CD14-positive monocyte (primary cell): ENCODE data around the gene MVB12B. TPM values are rescaled to one million over a fixed set of nuclear protein-coding genes. Genes with fewer than 3 reads are reported as not detected.

Source experiments
- DNase-seq, 3 donors: peaks; one replicate each; pipeline ENCODE4 v3.0.0-alpha.2; 2011 to 2022
- H2AFZ ChIP-seq: 2 replicates; pipeline ENCODE4 v1.6.0; 2012; ENCODE audit warnings: mild to moderate bottlenecking, low read depth, low read length, inconsistent platforms; ENCODE audit not compliant: insufficient read depth, poor library complexity, severe bottlenecking
- H3K27ac ChIP-seq, 2 donors: 1 replicate in 1 of 2; 2 replicates in 1 of 2; pipeline ENCODE4 v1.5.1; 2012 to 2013; ENCODE audit warnings: low read length in 2 of 2, control low read depth in 1 of 2, inconsistent platforms in 1 of 2, low read depth in 1 of 2, mild to moderate bottlenecking in 1 of 2
- H3K27me3 ChIP-seq, 2 donors: one replicate each; pipeline versions ENCODE4 v1.6.0 to v1.6.1; 2011 to 2013; ENCODE audit warnings: low read length in 2 of 2; ENCODE audit not compliant: control insufficient read depth in 2 of 2, insufficient read depth in 2 of 2
- H3K36me3 ChIP-seq, 2 donors: replicated peaks in 1 of 2; 1 replicate in 1 of 2; 2 replicates in 1 of 2; pipeline versions ENCODE4 v1.5.1 to v1.6.1; 2012 to 2013; ENCODE audit warnings: low read length in 2 of 2, control low read depth in 1 of 2, inconsistent platforms in 1 of 2, mild to moderate bottlenecking in 1 of 2; ENCODE audit not compliant: insufficient read depth in 2 of 2, control insufficient read depth in 1 of 2
- H3K4me1 ChIP-seq, 2 donors: 1 replicate in 1 of 2; 2 replicates in 1 of 2; pipeline versions ENCODE4 v1.5.1 to v1.6.1; 2012 to 2013; ENCODE audit warnings: low read length in 2 of 2, control low read depth in 1 of 2, inconsistent platforms in 1 of 2, mild to moderate bottlenecking in 1 of 2, moderate library complexity in 1 of 2; ENCODE audit not compliant: insufficient read depth in 2 of 2, control insufficient read depth in 1 of 2
- H3K4me2 ChIP-seq: replicated peaks from 2 replicates; pipeline ENCODE3; 2012; ENCODE audit warnings: low read length, moderate library complexity, mild to moderate bottlenecking; ENCODE audit not compliant: poor library complexity, severe bottlenecking; ENCODE audit errors: extremely low read depth
- H3K4me3 ChIP-seq, 3 experiments: fragments of 200-600 bp in 1 of 3; sonication (generic) in 1 of 3; replicated peaks in 1 of 3; 1 replicate in 2 of 3; 2 replicates in 1 of 3; pipeline ENCODE4 v1.5.1; 2011 to 2013; ENCODE audit warnings: low read length in 3 of 3, mild to moderate bottlenecking in 3 of 3, control low read depth in 2 of 3, low read depth in 2 of 3, inconsistent platforms in 1 of 3, moderate library complexity in 1 of 3
- H3K79me2 ChIP-seq: 2 replicates; pipeline ENCODE4 v1.6.0; 2012; ENCODE audit warnings: mild to moderate bottlenecking, control low read depth, inconsistent platforms, low read length, moderate library complexity; ENCODE audit not compliant: insufficient read depth
- H3K9ac ChIP-seq: 2 replicates; pipeline ENCODE4 v1.6.0; 2017; ENCODE audit warnings: low read length, mild to moderate bottlenecking; ENCODE audit not compliant: insufficient read depth, poor library complexity, severe bottlenecking
- H3K9me3 ChIP-seq, 2 donors: replicated peaks in 1 of 2; 1 replicate in 1 of 2; 2 replicates in 1 of 2; pipeline versions ENCODE4 v1.5.1 to v1.6.1; 2012 to 2013; ENCODE audit warnings: low read length in 2 of 2, control low read depth in 1 of 2; ENCODE audit not compliant: control insufficient read depth in 1 of 2, insufficient read depth in 1 of 2
- H4K20me1 ChIP-seq: 2 replicates; pipeline ENCODE4 v1.6.0; 2012; ENCODE audit warnings: mild to moderate bottlenecking, low read length, control low read depth, moderate library complexity; ENCODE audit not compliant: insufficient read depth
- H3K27ac Mint-ChIP-seq, 7 donors: one replicate each; pipeline ENCODE4 v1.8.0; 2020; ENCODE audit warnings: mild to moderate bottlenecking in 7 of 7, mixed read lengths in 7 of 7, moderate library complexity in 6 of 7, inconsistent platforms in 2 of 7
- H3K27me3 Mint-ChIP-seq, 3 donors: one replicate each; pipeline ENCODE4 v1.8.0; 2021 to 2022; ENCODE audit warnings: low read depth in 3 of 3, mild to moderate bottlenecking in 3 of 3, mixed read lengths in 3 of 3, moderate library complexity in 3 of 3, inconsistent platforms in 1 of 3
- H3K36me3 Mint-ChIP-seq, 2 donors: one replicate each; pipeline ENCODE4 v1.8.0; 2020; ENCODE audit warnings: mixed read lengths in 2 of 2, inconsistent platforms in 1 of 2, mild to moderate bottlenecking in 1 of 2
- H3K4me1 Mint-ChIP-seq: one replicate; pipeline ENCODE4 v1.8.0; 2020; ENCODE audit warnings: mild to moderate bottlenecking, mixed read lengths
- H3K4me3 Mint-ChIP-seq, 2 donors: one replicate each; pipeline ENCODE4 v1.8.0; 2020; ENCODE audit warnings: mild to moderate bottlenecking in 2 of 2, mixed read lengths in 2 of 2, moderate library complexity in 1 of 2
- H3K9me3 Mint-ChIP-seq, 7 donors: one replicate each; pipeline ENCODE4 v1.8.0; 2020 to 2022; ENCODE audit warnings: mixed read lengths in 7 of 7, mild to moderate bottlenecking in 6 of 7, moderate library complexity in 6 of 7, inconsistent platforms in 2 of 7
- WGBS: methylation state at CpG from one replicate; pipeline ENCODE4 v1.1.5; 2013; ENCODE audit warnings: missing lambda C conversion rate; ENCODE audit not compliant: insufficient coverage; 5-methylcytosine and 5-hydroxymethylcytosine counted together
- intact Hi-C, 2 donors: fragments of 100-400 bp; cut with micrococcal nuclease; formaldehyde crosslinking; loops; one replicate each; pipeline versions ENCODE4 v1.15.0 to v1.15.1; 2023
- polyA plus RNA-seq, 3 donors: library from polyadenylated mRNA; depleted of rRNA in 1 of 3; unstranded in 2 of 3; stranded (reverse) in 1 of 3; fragments of 300-500 nt in 2 of 3; fragments of >200 nt in 1 of 3; fragmentation: Illumina TruSeq in 2 of 3; gene quantifications; 1 replicate in 2 of 3; 2 replicates in 1 of 3; pipeline ENCODE4 v1.2.3, GENCODE V29; 2012 to 2021
- TF ChIP-seq, protein P1 (sequence below): fragments of 200-600 bp; IDR thresholded peaks from one replicate; pipeline ENCODE4 v1.8.0; 2022; ENCODE audit warnings: antibody characterized with exemption, mild to moderate bottlenecking

Gene MVB12B
- polyA plus RNA-seq, 3 donors: 2.8 to 8.1 (median 3.5) TPM

DNA sequence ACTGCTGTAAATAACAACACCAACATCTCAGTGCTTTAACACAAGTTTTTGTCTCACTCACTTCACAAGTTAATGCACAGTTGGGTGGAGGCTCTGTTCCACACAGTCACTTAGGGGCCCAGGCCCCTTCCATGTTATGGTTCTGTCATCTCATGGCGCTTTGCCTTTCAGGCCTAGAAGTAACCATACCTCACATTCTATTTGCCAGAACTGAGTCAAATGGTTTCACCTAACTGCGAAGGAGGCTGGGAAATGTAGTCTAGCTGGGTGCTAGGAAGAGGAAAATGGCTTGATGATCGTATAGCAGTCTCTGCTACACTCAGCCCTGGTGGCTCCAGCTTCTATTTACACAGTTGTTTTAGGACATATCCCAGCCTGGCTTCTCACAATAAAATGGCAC, 23.1 kb upstream of the MVB12B start:
- Histone ChIP-seq H3K36me3 (no peaks in the 10 kb centered on the region), H3K9ac (no peak overlapping the region), H3K4me1 (no peaks in the 10 kb centered on the region), H4K20me1 (no peaks in the 10 kb centered on the region), H3K9me3 (no peaks in the 10 kb centered on the region), H3K4me2 (no peak overlapping the region), H3K27me3 (no peaks in the 10 kb centered on the region), H3K79me2 (no peaks in the 10 kb centered on the region), H2AFZ (no peak overlapping the region), H3K4me3 (no peak overlapping the region), H3K27ac (no peak overlapping the region)
- TF ChIP-seq, protein P1, sequence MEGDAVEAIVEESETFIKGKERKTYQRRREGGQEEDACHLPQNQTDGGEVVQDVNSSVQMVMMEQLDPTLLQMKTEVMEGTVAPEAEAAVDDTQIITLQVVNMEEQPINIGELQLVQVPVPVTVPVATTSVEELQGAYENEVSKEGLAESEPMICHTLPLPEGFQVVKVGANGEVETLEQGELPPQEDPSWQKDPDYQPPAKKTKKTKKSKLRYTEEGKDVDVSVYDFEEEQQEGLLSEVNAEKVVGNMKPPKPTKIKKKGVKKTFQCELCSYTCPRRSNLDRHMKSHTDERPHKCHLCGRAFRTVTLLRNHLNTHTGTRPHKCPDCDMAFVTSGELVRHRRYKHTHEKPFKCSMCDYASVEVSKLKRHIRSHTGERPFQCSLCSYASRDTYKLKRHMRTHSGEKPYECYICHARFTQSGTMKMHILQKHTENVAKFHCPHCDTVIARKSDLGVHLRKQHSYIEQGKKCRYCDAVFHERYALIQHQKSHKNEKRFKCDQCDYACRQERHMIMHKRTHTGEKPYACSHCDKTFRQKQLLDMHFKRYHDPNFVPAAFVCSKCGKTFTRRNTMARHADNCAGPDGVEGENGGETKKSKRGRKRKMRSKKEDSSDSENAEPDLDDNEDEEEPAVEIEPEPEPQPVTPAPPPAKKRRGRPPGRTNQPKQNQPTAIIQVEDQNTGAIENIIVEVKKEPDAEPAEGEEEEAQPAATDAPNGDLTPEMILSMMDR: no peak
- H3K36me3 Mint-ChIP-seq: no peaks in the 10 kb centered on the region
- no peaks in the 10 kb centered on the region for H3K9me3 Mint-ChIP-seq
- no CpG with 5 or more reads among the region's 3 CpGs for WGBS
- DNase-seq: no peak
- H3K4me1 Mint-ChIP-seq: peaks cover 2% of the 10 kb centered on the region
- H3K4me3 Mint-ChIP-seq: no peak overlapping the region
- H3K27me3 Mint-ChIP-seq: peaks cover 1 to 2% (median 2%) of the 10 kb centered on the region in 3 donors
- H3K27ac Mint-ChIP-seq: no peak overlapping the region
- intact Hi-C loops: loop anchor here (2.0 to 5.0 kb wide), 4 partner anchors 94 to 189 kb away; no protein-coding TSS in a partner anchor

DNA sequence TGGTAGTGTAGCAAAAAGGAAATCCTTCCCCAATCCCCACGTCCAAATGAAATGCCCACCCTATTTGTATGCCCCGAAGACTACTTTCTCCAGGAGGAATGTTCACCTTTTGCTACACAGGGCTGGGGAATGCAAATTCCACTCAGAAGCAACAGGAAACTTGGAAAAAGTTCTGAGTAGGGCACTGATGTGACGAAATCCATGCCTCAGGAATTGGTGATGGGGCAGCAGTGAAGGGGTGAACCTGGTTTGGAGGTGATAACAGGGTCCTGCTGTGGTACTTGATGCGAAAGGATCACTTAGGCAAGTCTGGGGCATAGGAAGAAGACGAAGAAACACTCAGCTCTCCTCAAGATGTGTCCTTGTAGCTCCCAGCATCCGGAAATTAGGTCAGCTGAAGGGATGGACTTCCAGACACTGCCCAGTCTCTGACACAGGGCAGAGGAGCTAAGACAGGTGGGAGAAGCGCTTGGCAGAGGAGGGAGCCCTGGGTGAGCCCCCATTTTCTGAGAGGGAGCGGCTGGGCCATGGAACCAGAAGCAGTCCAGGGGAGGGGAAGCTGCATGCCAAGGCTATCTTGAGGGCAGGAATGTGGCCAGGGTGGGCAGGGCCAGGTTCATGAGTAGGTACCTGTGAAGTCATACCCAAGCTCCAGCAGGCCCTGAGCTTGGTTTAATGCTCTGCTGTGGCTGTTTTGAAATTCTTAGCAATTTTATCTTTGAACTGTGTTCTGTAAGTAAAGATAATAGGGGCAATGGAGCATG, 22.2 kb upstream of the MVB12B start:
- no peaks in the 10 kb centered on the region for H3K79me2 ChIP-seq
- no peak overlapping the region for H3K4me2 ChIP-seq
- no peak for DNase-seq
- no peak overlapping the region for H3K27ac ChIP-seq
- H3K4me1 ChIP-seq: no peaks in the 10 kb centered on the region
- no peaks in the 10 kb centered on the region for H3K9me3 ChIP-seq
- H3K27me3 ChIP-seq: no peaks in the 10 kb centered on the region
- no peaks in the 10 kb centered on the region for H4K20me1 ChIP-seq
- Mint-ChIP-seq H3K9me3 (no peaks in the 10 kb centered on the region), H3K36me3 (no peaks in the 10 kb centered on the region), H3K27me3 (peaks cover 0 to 2% (median 1%) of the 10 kb centered on the region in 3 donors), H3K27ac (no peak overlapping the region), H3K4me3 (no peak overlapping the region), H3K4me1 (peaks cover 3% of the 10 kb centered on the region)
- no peak overlapping the region for H3K9ac ChIP-seq
- no peak overlapping the region for H3K4me3 ChIP-seq
- H3K36me3 ChIP-seq: no peaks in the 10 kb centered on the region
- no peak overlapping the region for H2AFZ ChIP-seq
- WGBS: 97% methylated on average over 6 of the region's 8 CpGs
- TF ChIP-seq, protein P1: no peak
- intact Hi-C loops: loop anchor here (5.0 kb wide), 3 partner anchors 93 to 188 kb away; no protein-coding TSS in a partner anchor
